HepG2 (cell line): ENCODE data around the gene KCNT2. TPM values are rescaled to one million over a fixed set of nuclear protein-coding genes. Genes with fewer than 3 reads are reported as not detected.
A peak's percentile ranks its signal among the peaks of the same experiment; 100 is the strongest.

Experiments used
- BRCA1 ChIP-seq: sonication (generic); formaldehyde crosslinking; IDR thresholded peaks from 2 replicates; pipeline ENCODE4 v1.4.0; 2020; ENCODE audit warnings: missing genetic modification reagents
- CREB1 ChIP-seq, 2 experiments: fragments of 450-650 bp in 1 of 2; IDR thresholded peaks; 2 replicates each; pipeline ENCODE4 v1.6.1; 2016 to 2017; ENCODE audit warnings: control low read depth in 1 of 2, mild to moderate bottlenecking in 1 of 2, missing compliant biosample characterization in 1 of 2, missing genetic modification characterization in 1 of 2
- CREM ChIP-seq, 2 experiments: sonication (generic) in 1 of 2; formaldehyde crosslinking in 1 of 2; IDR thresholded peaks; 2 replicates each; pipeline versions ENCODE4 v1.4.0 to v1.6.1; 2016 to 2020; ENCODE audit warnings: antibody characterized with exemption in 1 of 2, mild to moderate bottlenecking in 1 of 2, missing genetic modification reagents in 1 of 2
- GABPB1 ChIP-seq: IDR thresholded peaks from 2 replicates; pipeline ENCODE4 v1.6.1; 2016; ENCODE audit warnings: mild to moderate bottlenecking, missing genetic modification reagents, moderate library complexity, missing compliant biosample characterization
- GLMP ChIP-seq: sonication (generic); formaldehyde crosslinking; IDR thresholded peaks from 2 replicates; pipeline ENCODE4 v1.9.0; 2021; ENCODE audit warnings: missing genetic modification reagents, mild to moderate bottlenecking, borderline replicate concordance
- IKZF4 ChIP-seq: sonication (generic); formaldehyde crosslinking; IDR thresholded peaks from 2 replicates; pipeline ENCODE4 v1.5.1; 2020; ENCODE audit warnings: borderline replicate concordance, mild to moderate bottlenecking, low read depth, missing genetic modification reagents; ENCODE audit errors: not compliant biosample characterization
- KLF13 ChIP-seq: sonication (generic); formaldehyde crosslinking; IDR thresholded peaks from 2 replicates; pipeline ENCODE4 v1.4.0; 2020; ENCODE audit warnings: mild to moderate bottlenecking, missing genetic modification reagents
- LRRFIP1 ChIP-seq: sonication (generic); formaldehyde crosslinking; conservative IDR thresholded peaks from 2 replicates; pipeline ENCODE4 v1.4.0; 2020; ENCODE audit warnings: missing genetic modification reagents
- MAFF ChIP-seq: IDR thresholded peaks from 2 replicates; pipeline ENCODE4 v1.6.1; 2011; ENCODE audit warnings: low read depth, low read length, improper control_type of control experiment
- MAX ChIP-seq: IDR thresholded peaks from 2 replicates; pipeline ENCODE4 v1.6.1; 2012; ENCODE audit warnings: inconsistent platforms
- NR2F2 ChIP-seq: IDR thresholded peaks from 2 replicates; pipeline ENCODE4 v1.6.1; 2012; ENCODE audit warnings: low read depth, inconsistent platforms, borderline replicate concordance
- NR2F6 ChIP-seq, 2 experiments: IDR thresholded peaks; 2 replicates each; pipeline ENCODE4 v1.6.1; 2016; ENCODE audit warnings: antibody characterized with exemption in 1 of 2, mild to moderate bottlenecking in 1 of 2
- POLR2G ChIP-seq: fragments of 200-400 bp; formaldehyde crosslinking; IDR thresholded peaks from 2 replicates; pipeline ENCODE4 v1.6.1; 2018; ENCODE audit warnings: mild to moderate bottlenecking, low read depth, low read length, moderate library complexity
- RCOR2 ChIP-seq: IDR thresholded peaks from 2 replicates; pipeline ENCODE4 v1.6.1; 2016; ENCODE audit warnings: missing biosample characterization, missing genetic modification reagents
- SMAD9 ChIP-seq: sonication (generic); formaldehyde crosslinking; IDR thresholded peaks from 2 replicates; pipeline ENCODE4 v1.5.1; 2020; ENCODE audit warnings: mild to moderate bottlenecking, missing genetic modification reagents
- SP5 ChIP-seq: IDR thresholded peaks from 2 replicates; pipeline ENCODE4 v1.6.1; 2016; ENCODE audit warnings: low read depth, borderline replicate concordance
- TRAFD1 ChIP-seq: sonication (generic); formaldehyde crosslinking; IDR thresholded peaks from 2 replicates; pipeline ENCODE4 v1.5.1; 2020; ENCODE audit warnings: missing genetic modification reagents, mild to moderate bottlenecking, borderline replicate concordance
- ZNF503 ChIP-seq: sonication (generic); formaldehyde crosslinking; IDR thresholded peaks from 2 replicates; pipeline ENCODE4 v1.4.0; 2020; ENCODE audit warnings: missing genetic modification reagents
- ZNF530 ChIP-seq: sonication (generic); formaldehyde crosslinking; IDR thresholded peaks from 2 replicates; pipeline ENCODE4 v1.5.0; 2020; ENCODE audit warnings: low read depth, mild to moderate bottlenecking, missing genetic modification reagents
- ZNF776 ChIP-seq: sonication (generic); formaldehyde crosslinking; IDR thresholded peaks from 2 replicates; pipeline ENCODE4 v1.4.0; 2020; ENCODE audit warnings: mild to moderate bottlenecking, missing genetic modification reagents
- polyA plus RNA-seq, 8 experiments: library from polyadenylated mRNA; depleted of rRNA in 3 of 8; stranded (reverse) in 7 of 8; unstranded in 1 of 8; fragments of >200 nt; fragmentation: Illumina TruSeq in 4 of 8; extraction: Trizol in 4 of 8; gene quantifications; 2 replicates each; pipeline versions ENCODE4 v1.2.1 to v1.2.3, GENCODE V29; 2011 to 2016; ENCODE audit warnings: low read depth in 4 of 8, missing spikeins in 1 of 8, mixed read lengths in 1 of 8; ENCODE audit not compliant: insufficient read depth in 1 of 8
- total RNA-seq, 5 experiments: library from RNA; depleted of rRNA; stranded (reverse); fragments of >200 nt; fragmentation: Illumina TruSeq; extraction: Trizol; gene quantifications; 2 replicates each; pipeline ENCODE4 v1.2.3, GENCODE V29; 2016; ENCODE audit warnings: low read depth in 1 of 5

The KCNT2 gene
- total and polyA plus RNA-seq, 2 of the 13 experiments (the other 11 are each of a cell fraction or from before 2014, with no cell fraction given): not detected

GRCh38 chr1:196401452-196401833 is 206.8 kb downstream of the KCNT2 start (continued):
- TF ChIP-seq GABPB1 (CRISPR knock-in tag) (no peak), CREM (IDR thresholded peaks at IDR 0.05) (peak; percentile 78), CREM (CRISPR knock-in tag; IDR thresholded peaks at IDR 0.05) (no peak), KLF13 (CRISPR knock-in tag) (no peak), IKZF4 (no peak), MAX (no peak), NR2F2 (peak; percentile 70; the same call in 1 of the 2 replicates), SP5 (no peak), ZNF503 (peak; percentile 81; the same call in 1 of the 2 replicates), NR2F6 (IDR thresholded peaks at IDR 0.05) (peak; percentile 57; the same call in 1 of the 2 replicates), NR2F6 (CRISPR knock-in tag; IDR thresholded peaks at IDR 0.05) (peak; percentile 76; the same call in 1 of the 2 replicates), RCOR2 (CRISPR knock-in tag) (0 out of 2 replicates have a peak, but pooled peaks have one; percentile 21), POLR2G (no peak), ZNF776 (CRISPR knock-in tag) (no peak), GLMP (CRISPR knock-in tag) (no peak), TRAFD1 (no peak), BRCA1 (CRISPR knock-in tag) (no peak), ZNF530 (CRISPR knock-in tag) (no peak), CREB1 (IDR thresholded peaks at IDR 0.05) (no peak), CREB1 (CRISPR knock-in tag; IDR thresholded peaks at IDR 0.05) (peak; percentile 26; the same call in 1 of the 2 replicates), SMAD9 (CRISPR knock-in tag) (no peak), MAFF (no peak), LRRFIP1 (no peak)
